ENCODE data around the gene BTBD9.

The BTBD9 gene

GRCh38 chr6:38158762-38159350, 480.9 kb downstream of the BTBD9 start:
- no peak for TF ChIP-seq TAF1 (IDR thresholded peaks at IDR 0.05; ENCODE audit: borderline replicate concordance, low read depth, low read length)
- TF ChIP-seq POLR2AphosphoS5 (IDR thresholded peaks at IDR 0.05; ENCODE audit: low read depth, low read length), result no peak
- no peak for TF ChIP-seq POLR2A (IDR thresholded peaks at IDR 0.05; ENCODE audit: low read depth, low read length)
- FAIRE-seq (no peak), DNase-seq (ENCODE audit: insufficient read length) (no peak)

- no peak for FAIRE-seq
- DNase-seq (ENCODE audit: insufficient read length), result no peak
- no peak for TF ChIP-seq TAF1 (IDR thresholded peaks at IDR 0.05; ENCODE audit: borderline replicate concordance, low read depth, low read length)
- no peak for TF ChIP-seq POLR2AphosphoS5 (IDR thresholded peaks at IDR 0.05; ENCODE audit: low read depth, low read length)
- TF ChIP-seq POLR2A (IDR thresholded peaks at IDR 0.05; ENCODE audit: low read depth, low read length), result no peak
Observed at GRCh38 chr6:38157905-38158304, 481.8 kb downstream of the BTBD9 start.

GRCh38 chr6:38156818-38157565, 482.7 kb downstream of the BTBD9 start:
- FAIRE-seq, result no peak
- DNase-seq (ENCODE audit: insufficient read length), result no peak
- TF ChIP-seq POLR2A (IDR thresholded peaks at IDR 0.05; ENCODE audit: low read depth, low read length), result no peak

- FAIRE-seq, result no peak
- DNase-seq (ENCODE audit: insufficient read length), result no peak
- TF ChIP-seq POLR2A (IDR thresholded peaks at IDR 0.05; ENCODE audit: low read depth, low read length), result no peak
- no peak for TF ChIP-seq POLR2AphosphoS5 (IDR thresholded peaks at IDR 0.05; ENCODE audit: low read depth, low read length)
- TF ChIP-seq TAF1 (IDR thresholded peaks at IDR 0.05; ENCODE audit: borderline replicate concordance, low read depth, low read length), result no peak
Observed at GRCh38 chr6:38155621-38156204, 484.0 kb downstream of the BTBD9 start.

- FAIRE-seq (no peak), DNase-seq (ENCODE audit: insufficient read length) (no peak)
- TF ChIP-seq POLR2AphosphoS5 (IDR thresholded peaks at IDR 0.05; ENCODE audit: low read depth, low read length) (no peak), POLR2A (IDR thresholded peaks at IDR 0.05; ENCODE audit: low read depth, low read length) (no peak), TAF1 (IDR thresholded peaks at IDR 0.05; ENCODE audit: borderline replicate concordance, low read depth, low read length) (no peak)
Observed at GRCh38 chr6:38155144-38155543, 484.6 kb downstream of the BTBD9 start.

GRCh38 chr6:38154731-38155130, 485.0 kb downstream of the BTBD9 start:
- DNase-seq (ENCODE audit: insufficient read length), result no peak
- no peak for FAIRE-seq
- TF ChIP-seq POLR2AphosphoS5 (IDR thresholded peaks at IDR 0.05; ENCODE audit: low read depth, low read length) (no peak), POLR2A (IDR thresholded peaks at IDR 0.05; ENCODE audit: low read depth, low read length) (no peak)

GRCh38 chr6:38153798-38154345, 485.9 kb downstream of the BTBD9 start:
- no peak for TF ChIP-seq TAF1 (IDR thresholded peaks at IDR 0.05; ENCODE audit: borderline replicate concordance, low read depth, low read length)
- no peak for TF ChIP-seq POLR2A (IDR thresholded peaks at IDR 0.05; ENCODE audit: low read depth, low read length)
- no peak for TF ChIP-seq POLR2AphosphoS5 (IDR thresholded peaks at IDR 0.05; ENCODE audit: low read depth, low read length)
- no peak for FAIRE-seq

GRCh38 chr6:38153076-38153797, 486.5 kb downstream of the BTBD9 start:
- no peak for TF ChIP-seq POLR2AphosphoS5 (IDR thresholded peaks at IDR 0.05; ENCODE audit: low read depth, low read length)
- no peak for TF ChIP-seq POLR2A (IDR thresholded peaks at IDR 0.05; ENCODE audit: low read depth, low read length)
- no peak for TF ChIP-seq TAF1 (IDR thresholded peaks at IDR 0.05; ENCODE audit: borderline replicate concordance, low read depth, low read length)
- no peak for FAIRE-seq

More at GRCh38 chr6:38153798-38154345, 485.9 kb downstream of the BTBD9 start:
- no peak for DNase-seq (ENCODE audit: insufficient read length)

GRCh38 chr6:38152620-38153019, 487.1 kb downstream of the BTBD9 start:
- TF ChIP-seq POLR2A (IDR thresholded peaks at IDR 0.05; ENCODE audit: low read depth, low read length) (no peak), TAF1 (IDR thresholded peaks at IDR 0.05; ENCODE audit: borderline replicate concordance, low read depth, low read length) (no peak), POLR2AphosphoS5 (IDR thresholded peaks at IDR 0.05; ENCODE audit: low read depth, low read length) (no peak)
- DNase-seq (ENCODE audit: insufficient read length), result no peak
- no peak for FAIRE-seq

More at GRCh38 chr6:38153076-38153797, 486.5 kb downstream of the BTBD9 start:
- DNase-seq (ENCODE audit: insufficient read length), result no peak

GRCh38 chr6:38151580-38152500, 487.9 kb downstream of the BTBD9 start:
- TF ChIP-seq POLR2AphosphoS5 (IDR thresholded peaks at IDR 0.05; ENCODE audit: low read depth, low read length) (no peak), TAF1 (IDR thresholded peaks at IDR 0.05; ENCODE audit: borderline replicate concordance, low read depth, low read length) (no peak), POLR2A (IDR thresholded peaks at IDR 0.05; ENCODE audit: low read depth, low read length) (no peak)
- DNase-seq (ENCODE audit: insufficient read length) (no peak), FAIRE-seq (no peak)
